ENCODE results near the gene CITED4.

The CITED4 gene

GRCh38 chr1:40831001-40831732, 31.0 kb downstream of the CITED4 start:
- no peak for DNase-seq

GRCh38 chr1:40830419-40830943, 31.7 kb downstream of the CITED4 start:
- DNase-seq = no peak

- DNase-seq = no peak
Measured at GRCh38 chr1:40829631-40830245, 32.4 kb downstream of the CITED4 start.

GRCh38 chr1:40825996-40826395, 36.2 kb downstream of the CITED4 start:
- DNase-seq = no peak

GRCh38 chr1:40825435-40825788, 36.8 kb downstream of the CITED4 start:
- no peak for DNase-seq

- DNase-seq = no peak
Measured at GRCh38 chr1:40824591-40825434, 37.4 kb downstream of the CITED4 start.

- no peak for DNase-seq
Measured at GRCh38 chr1:40823983-40824382, 38.2 kb downstream of the CITED4 start.

- DNase-seq = no peak
Measured at GRCh38 chr1:40823345-40823744, 38.8 kb downstream of the CITED4 start.

GRCh38 chr1:40822890-40823289, 39.3 kb downstream of the CITED4 start:
- no peak for DNase-seq

GRCh38 chr1:40820911-40821693, 41.1 kb downstream of the CITED4 start:
- DNase-seq = no peak

- no peak for DNase-seq
Measured at GRCh38 chr1:40820251-40820797, 41.8 kb downstream of the CITED4 start.

- no peak for DNase-seq
Measured at GRCh38 chr1:40819101-40819500, 43.1 kb downstream of the CITED4 start.

GRCh38 chr1:40818264-40818961, 43.8 kb downstream of the CITED4 start:
- peak; percentile 28 to 54 for DNase-seq

- DNase-seq = no peak
Measured at GRCh38 chr1:40817791-40818263, 44.3 kb downstream of the CITED4 start.

- DNase-seq = no peak
Measured at GRCh38 chr1:40815420-40815819, 46.7 kb downstream of the CITED4 start.

Measured in inflammatory macrophage treated with lipopolysaccharide for 1 hour (primary cell).